ENCODE data around the gene MT1M.
"Not testable (repeated sequence)": the region's sequence is repeated elsewhere in the genome, so short reads cannot be mapped to it uniquely, and the experiment has no call there.

The MT1M gene

DNA sequence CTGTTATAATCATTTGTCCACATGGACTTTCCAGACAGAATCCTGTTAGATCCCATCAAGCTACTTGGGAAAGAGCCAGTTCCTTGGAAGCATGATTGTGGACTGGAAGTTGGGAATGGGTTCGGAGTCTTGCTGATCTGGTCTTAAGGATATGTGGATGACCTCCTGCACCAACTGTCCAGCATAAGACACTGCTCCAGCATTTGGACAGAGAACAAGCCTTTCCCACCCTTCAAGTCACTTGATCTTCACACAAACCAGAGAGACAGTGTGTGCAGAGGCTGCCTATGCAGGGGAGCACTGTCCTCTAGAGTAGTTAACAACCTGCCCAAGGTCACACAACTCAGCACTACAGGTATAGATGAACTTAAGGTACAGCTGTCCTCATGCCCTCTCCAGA lies 13.4 kb downstream of the MT1M start:
- DNase-seq (ENCODE audit: low read depth in 2 of 3, low spot score in 2 of 3): no peak

DNA sequence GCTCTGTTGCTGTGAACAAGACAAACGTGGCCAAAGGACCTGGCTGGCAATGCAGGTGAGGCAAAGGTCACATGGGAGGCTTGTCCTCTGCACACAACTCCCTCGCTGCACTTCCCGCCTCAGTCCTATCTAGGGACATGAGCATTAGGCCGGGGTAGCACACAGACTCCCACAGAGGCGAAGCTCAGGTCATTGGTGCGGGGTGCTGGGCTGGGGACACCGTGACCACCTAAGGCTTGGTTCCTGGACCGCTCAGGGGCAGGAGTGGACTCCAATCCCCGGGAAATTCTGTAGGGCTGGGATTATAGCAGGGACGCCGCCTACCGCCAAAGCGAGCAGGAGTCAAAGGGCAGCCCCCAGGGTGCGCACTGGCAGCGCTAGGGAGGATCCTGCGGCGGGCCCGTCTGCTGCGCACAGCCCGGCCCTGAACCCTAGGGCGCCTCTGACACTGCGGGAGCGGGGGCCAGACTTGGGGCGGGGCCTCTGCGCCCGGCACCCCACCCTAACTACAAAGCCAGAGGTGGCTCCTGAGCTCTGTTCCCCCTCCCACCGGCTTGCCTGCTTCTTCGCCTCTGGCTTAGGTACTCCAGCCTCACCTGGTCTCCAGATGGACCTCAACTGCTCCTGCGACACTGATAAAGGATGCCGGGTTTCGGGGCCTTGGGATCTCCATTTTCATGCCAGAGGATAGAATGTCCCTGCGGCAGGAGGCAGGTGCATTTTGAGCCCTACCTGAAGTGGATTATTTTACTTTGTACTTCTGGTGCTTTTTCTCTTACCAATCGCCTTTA lies 15.4 kb downstream of the MT1M start:
- DNase-seq (ENCODE audit: low read depth in 2 of 3, low spot score in 2 of 3): no peak

DNA sequence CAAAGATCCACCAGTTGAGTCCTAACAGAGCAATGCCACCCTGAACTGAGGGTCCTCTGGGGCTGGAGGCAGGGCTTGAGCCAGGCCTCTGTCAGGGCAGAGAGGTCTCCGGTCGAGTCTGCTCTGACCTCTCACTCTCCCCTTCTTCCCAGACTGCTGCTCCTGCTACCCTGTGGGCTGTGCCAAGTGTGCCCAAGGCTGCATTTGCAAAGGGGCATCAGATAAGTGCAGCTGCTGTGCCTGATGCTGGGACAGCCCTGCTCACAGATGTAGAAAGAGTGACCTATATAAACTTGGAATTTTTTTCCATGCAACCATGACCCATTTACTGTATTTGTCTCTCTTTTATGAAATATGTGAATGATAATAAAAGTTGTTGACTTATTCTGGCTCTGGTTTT lies 16.8 kb downstream of the MT1M start:
- DNase-seq (ENCODE audit: low read depth in 2 of 3, low spot score in 2 of 3): no peak

GRCh38 chr16:56649820-56650219 lies 17.4 kb downstream of the MT1M start:
- no peak for DNase-seq (ENCODE audit: low read depth in 2 of 3, low spot score in 2 of 3)

- no peak for DNase-seq (ENCODE audit: low read depth in 2 of 3, low spot score in 2 of 3)
Observed at GRCh38 chr16:56651586-56651985, 19.1 kb downstream of the MT1M start, which contains the start of gene MT1B. MT1B (plus strand) TSS chr16:56651886; CDS start chr16:56651954, 68 bp downstream.

- DNase-seq (ENCODE audit: low read depth in 2 of 3, low spot score in 2 of 3): no peak
Observed at GRCh38 chr16:56652600-56652999, 20.1 kb downstream of the MT1M start.

DNA sequence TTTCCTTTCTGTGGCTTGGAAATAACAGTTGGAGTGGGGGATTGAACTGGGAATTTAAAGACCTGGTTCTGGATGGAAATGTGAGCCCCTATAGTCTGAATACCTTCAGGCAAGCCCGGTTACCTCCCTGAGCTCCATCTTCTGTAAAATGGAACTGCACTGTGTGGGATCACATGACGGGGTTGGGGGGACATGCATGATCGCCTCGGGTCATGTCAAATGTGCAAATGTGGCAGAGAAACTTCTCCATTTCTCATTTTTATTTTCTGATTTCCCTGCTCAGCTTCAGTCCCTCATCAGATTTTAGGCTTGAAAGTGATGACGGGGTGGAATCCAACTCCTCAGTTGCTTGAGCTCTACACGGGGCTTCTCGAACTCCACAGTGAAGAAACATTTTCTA lies 20.8 kb downstream of the MT1M start:
- no peak for DNase-seq (ENCODE audit: low read depth in 2 of 3, low spot score in 2 of 3)

- DNase-seq (ENCODE audit: low read depth in 2 of 3, low spot score in 2 of 3): peak in 2 of 3 experiments; percentile 41 to 68
Observed at GRCh38 chr16:56657555-56658326, 25.3 kb downstream of the MT1M start, which contains the start of gene MT1F. MT1F (plus strand) TSS chr16:56657959; CDS start chr16:56658059, 100 bp downstream.

GRCh38 chr16:56658327-56658875 lies 25.9 kb downstream of the MT1M start:
- DNase-seq (ENCODE audit: low read depth in 2 of 3, low spot score in 2 of 3): no peak

GRCh38 chr16:56662357-56663354 lies 30.2 kb downstream of the MT1M start:
- no peak for DNase-seq (ENCODE audit: low read depth in 2 of 3, low spot score in 2 of 3)

- DNase-seq (ENCODE audit: low read depth in 2 of 3, low spot score in 2 of 3): no peak
Observed at GRCh38 chr16:56664506-56664905, 32.0 kb downstream of the MT1M start.

GRCh38 chr16:56665286-56666261 lies 33.1 kb downstream of the MT1M start:
- not testable (repeated sequence) for DNase-seq (ENCODE audit: low read depth in 2 of 3, low spot score in 2 of 3)

- DNase-seq (ENCODE audit: low read depth in 2 of 3, low spot score in 2 of 3): no peak
Observed at GRCh38 chr16:56667581-56668571, 35.4 kb downstream of the MT1M start, which contains the start of gene MT1G. MT1G (minus strand) TSS chr16:56668065; CDS start chr16:56667993, 72 bp downstream.

DNA sequence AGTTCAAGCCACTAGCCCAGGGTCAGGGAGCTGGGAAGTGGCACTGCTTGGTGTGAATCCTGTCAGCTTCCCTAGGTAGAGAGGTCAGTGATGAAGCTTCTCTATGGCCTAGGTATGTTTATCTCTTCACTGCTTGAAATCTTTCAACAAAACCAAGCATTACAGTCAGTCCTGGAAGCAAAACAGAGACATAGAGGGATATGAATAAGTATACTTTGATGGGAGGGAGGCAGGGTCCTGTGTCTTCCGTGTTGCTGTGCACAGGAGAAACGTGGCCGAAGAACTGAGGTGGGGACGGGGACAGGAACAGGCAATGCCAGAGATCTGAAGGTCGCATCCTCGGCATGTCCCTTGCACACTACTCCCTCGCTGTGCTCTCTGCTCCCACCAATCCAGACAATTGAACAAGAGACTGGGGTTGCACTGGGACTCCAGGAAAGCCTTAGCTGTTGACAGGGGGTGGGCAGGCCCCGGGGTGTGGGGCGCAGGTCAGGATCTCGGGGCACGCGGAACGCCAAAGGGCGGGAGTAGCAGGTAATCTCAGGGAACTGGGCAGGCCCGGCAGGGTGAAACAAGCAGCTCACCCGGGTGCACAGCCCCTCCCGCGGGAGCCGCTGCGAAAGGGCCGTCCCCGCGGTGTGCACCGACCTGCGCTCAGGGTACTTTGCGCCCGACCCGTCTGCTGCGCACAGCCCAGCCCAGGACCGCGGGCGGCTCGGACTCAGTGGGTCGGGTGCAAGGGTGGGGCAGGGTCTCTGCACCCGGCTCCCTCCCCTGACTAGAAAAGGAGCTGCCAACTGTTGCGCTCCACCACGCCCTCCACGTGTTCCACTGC lies 36.8 kb downstream of the MT1M start, which contains the start of gene MT1H:
TSS of gene MT1H (plus strand) at position 810 of the 835 bp plus-strand sequence. CDS start 71 bp downstream, outside the sequence.
- DNase-seq (ENCODE audit: low read depth in 2 of 3, low spot score in 2 of 3): no peak

- no peak for DNase-seq (ENCODE audit: low read depth in 2 of 3, low spot score in 2 of 3)
Observed at GRCh38 chr16:56669840-56670619, 37.6 kb downstream of the MT1M start.

- no peak for DNase-seq (ENCODE audit: low read depth in 2 of 3, low spot score in 2 of 3)
Observed at GRCh38 chr16:56670620-56670934, 38.1 kb downstream of the MT1M start.

Measured in activated CD8-positive, alpha-beta memory T cell treated with anti-CD3 and anti-CD28 coated beads for 48 hours (primary cell).